Smooth muscle cell of trachea (primary cell): ENCODE measurements around the gene OSTM1. TPM values are rescaled to one million over a fixed set of nuclear protein-coding genes. Genes with fewer than 3 reads are reported as not detected.

Experiments
- total RNA-seq: library from RNA; depleted of rRNA; stranded (reverse); fragments of >200 nt; gene quantifications from 2 replicates; pipeline ENCODE4 v1.2.1, GENCODE V29; 2014

Gene OSTM1
- total RNA-seq: 22.0 and 51.8 TPM in 2 replicates

GRCh38 chr6:108074359-108075144, at the start of gene OSTM1:
Gene OSTM1, minus strand, starts transcription at chr6:108074741. Its CDS starts 90 bp downstream, at chr6:108074651.

Other genes starting within 250 kb of the OSTM1 start
- 27.0 and 33.3 TPM in 2 replicates for gene SEC63, start 116.5 kb downstream of the OSTM1 start, total RNA-seq
- gene NR2E1, start 91.3 kb upstream of the OSTM1 start, total RNA-seq: not detected in 2 replicates
- 203 and 256 TPM in 2 replicates for gene SNX3, start 186.3 kb upstream of the OSTM1 start, total RNA-seq
- 3.8 and 5.7 TPM in 2 replicates for gene AFG1L, start 220.3 kb upstream of the OSTM1 start, total RNA-seq